Heart left ventricle (tissue), 13 donors: ENCODE data around the gene LUC7L.

ENCODE experiments used
- CTCF ChIP-seq, 12 donors: fragments of 200-600 bp; sonication (generic) in 4 of 12; IDR thresholded peaks; one replicate each; pipeline versions ENCODE4 v1.5.0 to v1.8.0; 2018 to 2022; ENCODE audit warnings: antibody characterized with exemption in 12 of 12, mild to moderate bottlenecking in 5 of 12
- POLR2A ChIP-seq, 2 donors: fragments of 450-650 bp; IDR thresholded peaks; one replicate each; pipeline ENCODE4 v1.6.1; 2017; ENCODE audit warnings: antibody characterized with exemption in 2 of 2, mild to moderate bottlenecking in 2 of 2, moderate library complexity in 2 of 2
- donor health status: ischemic (EF 13 %, LVEDD 7.1; RV severe dilation, severe dysfunction).
- donor health status: DM: no; HTN: yes; CAD: no.
- donor health status: DM: no; HTN: no; CAD: no.
- donor health status: ischemic (EF 25% LVEDD 6.9; RV normal size, moderate dysfunction).
- donor health status: ischemic (EF 25% LVEDD 5.7; RV mildly dilated, moderate dysfunction).
- donor health status: ischemic (EF 35%, LVEDD 5.7; RV mildly dilated, moderate dysfunction).
- donor health status: nonischemic (EF 11% LVEDD 7.7; RV severe dilation, severe dysfunction).
- donor health status: DM: yes; HTN: yes; CAD: no.
- donor health status: PGD.
- donor health status: ischemic (EF 29% LVEDD 5.4; RV normal size, mild dysfunction).
- donor health status: nonischemic (EF 23%, LVEDD 6.1; RV moderate dilation, normal function).

- TF ChIP-seq CTCF (IDR thresholded peaks at IDR 0.05), result no peak
- TF ChIP-seq POLR2A (IDR thresholded peaks at IDR 0.05), result no peak
Observed at GRCh38 chr16:165539-166374, 63.5 kb downstream of the LUC7L start, which contains the start of gene HBM.
